ENCODE measurements around the gene KIAA1328.

DNA sequence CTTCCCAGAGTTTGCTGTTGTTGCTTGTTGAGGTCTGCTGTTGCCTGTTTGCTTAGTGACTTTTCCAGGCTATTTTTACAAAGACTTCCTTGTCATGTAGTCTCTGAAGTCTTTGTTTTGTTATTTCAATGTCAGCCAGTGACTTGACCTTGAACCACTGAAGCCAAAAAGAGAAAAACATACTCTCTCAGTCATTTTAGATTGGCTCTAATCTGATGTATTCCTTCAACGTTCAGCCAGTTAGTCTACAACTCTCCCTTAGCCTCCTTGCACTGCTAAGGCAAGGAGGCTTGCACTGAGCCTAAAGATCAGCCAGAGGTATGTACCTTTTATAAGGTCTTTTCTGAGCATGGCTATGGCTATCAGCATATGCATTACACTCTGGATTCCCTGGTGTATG, 27.9 kb downstream of the KIAA1328 start:
- TF ChIP-seq, protein P1, sequence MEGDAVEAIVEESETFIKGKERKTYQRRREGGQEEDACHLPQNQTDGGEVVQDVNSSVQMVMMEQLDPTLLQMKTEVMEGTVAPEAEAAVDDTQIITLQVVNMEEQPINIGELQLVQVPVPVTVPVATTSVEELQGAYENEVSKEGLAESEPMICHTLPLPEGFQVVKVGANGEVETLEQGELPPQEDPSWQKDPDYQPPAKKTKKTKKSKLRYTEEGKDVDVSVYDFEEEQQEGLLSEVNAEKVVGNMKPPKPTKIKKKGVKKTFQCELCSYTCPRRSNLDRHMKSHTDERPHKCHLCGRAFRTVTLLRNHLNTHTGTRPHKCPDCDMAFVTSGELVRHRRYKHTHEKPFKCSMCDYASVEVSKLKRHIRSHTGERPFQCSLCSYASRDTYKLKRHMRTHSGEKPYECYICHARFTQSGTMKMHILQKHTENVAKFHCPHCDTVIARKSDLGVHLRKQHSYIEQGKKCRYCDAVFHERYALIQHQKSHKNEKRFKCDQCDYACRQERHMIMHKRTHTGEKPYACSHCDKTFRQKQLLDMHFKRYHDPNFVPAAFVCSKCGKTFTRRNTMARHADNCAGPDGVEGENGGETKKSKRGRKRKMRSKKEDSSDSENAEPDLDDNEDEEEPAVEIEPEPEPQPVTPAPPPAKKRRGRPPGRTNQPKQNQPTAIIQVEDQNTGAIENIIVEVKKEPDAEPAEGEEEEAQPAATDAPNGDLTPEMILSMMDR (IDR thresholded peaks at IDR 0.05): no peak
- TF ChIP-seq POLR2AphosphoS5 (IDR thresholded peaks at IDR 0.05; ENCODE audit: low read depth, low read length) (no peak), SIN3A (IDR thresholded peaks at IDR 0.05; ENCODE audit: borderline replicate concordance, insufficient read depth, low read depth, low read length) (no peak)
- TF ChIP-seq, protein P2, sequence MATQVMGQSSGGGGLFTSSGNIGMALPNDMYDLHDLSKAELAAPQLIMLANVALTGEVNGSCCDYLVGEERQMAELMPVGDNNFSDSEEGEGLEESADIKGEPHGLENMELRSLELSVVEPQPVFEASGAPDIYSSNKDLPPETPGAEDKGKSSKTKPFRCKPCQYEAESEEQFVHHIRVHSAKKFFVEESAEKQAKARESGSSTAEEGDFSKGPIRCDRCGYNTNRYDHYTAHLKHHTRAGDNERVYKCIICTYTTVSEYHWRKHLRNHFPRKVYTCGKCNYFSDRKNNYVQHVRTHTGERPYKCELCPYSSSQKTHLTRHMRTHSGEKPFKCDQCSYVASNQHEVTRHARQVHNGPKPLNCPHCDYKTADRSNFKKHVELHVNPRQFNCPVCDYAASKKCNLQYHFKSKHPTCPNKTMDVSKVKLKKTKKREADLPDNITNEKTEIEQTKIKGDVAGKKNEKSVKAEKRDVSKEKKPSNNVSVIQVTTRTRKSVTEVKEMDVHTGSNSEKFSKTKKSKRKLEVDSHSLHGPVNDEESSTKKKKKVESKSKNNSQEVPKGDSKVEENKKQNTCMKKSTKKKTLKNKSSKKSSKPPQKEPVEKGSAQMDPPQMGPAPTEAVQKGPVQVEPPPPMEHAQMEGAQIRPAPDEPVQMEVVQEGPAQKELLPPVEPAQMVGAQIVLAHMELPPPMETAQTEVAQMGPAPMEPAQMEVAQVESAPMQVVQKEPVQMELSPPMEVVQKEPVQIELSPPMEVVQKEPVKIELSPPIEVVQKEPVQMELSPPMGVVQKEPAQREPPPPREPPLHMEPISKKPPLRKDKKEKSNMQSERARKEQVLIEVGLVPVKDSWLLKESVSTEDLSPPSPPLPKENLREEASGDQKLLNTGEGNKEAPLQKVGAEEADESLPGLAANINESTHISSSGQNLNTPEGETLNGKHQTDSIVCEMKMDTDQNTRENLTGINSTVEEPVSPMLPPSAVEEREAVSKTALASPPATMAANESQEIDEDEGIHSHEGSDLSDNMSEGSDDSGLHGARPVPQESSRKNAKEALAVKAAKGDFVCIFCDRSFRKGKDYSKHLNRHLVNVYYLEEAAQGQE (IDR thresholded peaks at IDR 0.05; ENCODE audit: insufficient read depth in 1 of 2, low read depth in 2 of 2, low read length in 1 of 2): no peak
